K562 (cell line): Measurements from ENCODE around the gene TTLL11. TPM values are rescaled to one million over a fixed set of nuclear protein-coding genes. Genes with fewer than 3 reads are reported as not detected.

Source experiments
- ATAC-seq: fragments of 200-7000 bp; cut with Tn5 transposase; 3 replicates; pipeline ENCODE4 v1.9.1; 2020; ENCODE audit warnings: moderate library complexity
- BruUV-seq: library from RNA; stranded (reverse); fragments of 400-500 nt; replicated peaks from 2 replicates; lab custom pipeline; 2021; lab: Mats Ljungman, UMichigan
- CTCF ChIA-PET: fragments of 300-600 bp; formaldehyde crosslinking; extraction: SDS; loops from one replicate; lab custom pipeline; 2021; ENCODE audit warnings: low intra/inter-chr PET ratio; lab: Yijun Ruan, JAX
- POLR2A ChIA-PET: fragments of 300-600, 350-650 bp; sonication (Branson Sonifier 250); formaldehyde crosslinking; extraction: SDS; loops from one replicate; lab custom pipeline; 2021; ENCODE audit warnings: antibody characterized with exemption, inconsistent platforms; lab: Yijun Ruan, JAX
- DNase-seq, 4 experiments: peaks; one replicate each; pipeline versions ENCODE4 v3.0.0 to v3.0.0-alpha.2; 2011 to 2018; ENCODE audit warnings: low spot score in 3 of 4, mixed read lengths in 3 of 4; ENCODE audit errors: extremely low read depth in 1 of 4
- FAIRE-seq: peaks from 2 replicates; lab custom pipeline; 2011; peaks lifted over from hg19 to GRCh38; lab: Jason Lieb, UNC
- H2AFZ ChIP-seq: 2 replicates; pipeline ENCODE4 v1.6.0; 2011; ENCODE audit warnings: low read depth, low read length, control low read depth, inconsistent platforms
- H3K27ac ChIP-seq: fragments of 200-600 bp; 3 replicates; pipeline ENCODE4 v1.8.0; 2011; ENCODE audit warnings: low read depth, mild to moderate bottlenecking, control low read depth, inconsistent platforms, low read length, moderate library complexity, mixed read lengths; ENCODE audit errors: extremely low read depth
- H3K27me3 ChIP-seq, 2 experiments: fragments of 300-600 bp in 1 of 2; 2 replicates in 1 of 2; 3 replicates in 1 of 2; pipeline versions ENCODE4 v1.6.0 to v1.8.0; 2011; ENCODE audit warnings: inconsistent platforms in 2 of 2, low read length in 2 of 2, mild to moderate bottlenecking in 1 of 2, mixed read lengths in 1 of 2, moderate library complexity in 1 of 2; ENCODE audit not compliant: control insufficient read depth in 2 of 2, insufficient read depth in 2 of 2
- H3K36me3 ChIP-seq: fragments of 300-600 bp; 3 replicates; pipeline ENCODE4 v1.8.0; 2011; ENCODE audit warnings: mild to moderate bottlenecking, low read length, inconsistent platforms; ENCODE audit not compliant: control insufficient read depth, insufficient read depth
- H3K4me1 ChIP-seq, 2 experiments: fragments of 200-600 bp in 1 of 2; replicated peaks in 1 of 2; 2 replicates in 1 of 2; 3 replicates in 1 of 2; pipeline versions ENCODE4 v1.5.1 to v1.8.0; 2011; ENCODE audit warnings: inconsistent platforms in 2 of 2, low read length in 2 of 2, mild to moderate bottlenecking in 1 of 2, mixed read lengths in 1 of 2, moderate library complexity in 1 of 2; ENCODE audit not compliant: control insufficient read depth in 2 of 2, insufficient read depth in 2 of 2
- H3K4me2 ChIP-seq: 2 replicates; pipeline ENCODE4 v1.6.1; 2011; ENCODE audit warnings: low read length, control low read depth, inconsistent platforms, mixed read lengths; ENCODE audit not compliant: insufficient read depth
- H3K4me3 ChIP-seq: fragments of 200-600 bp; sonication (generic), shearing (Covaris generic); 2 replicates; pipeline ENCODE4 v1.5.1; 2016; ENCODE audit warnings: control low read depth, inconsistent platforms
- H3K79me2 ChIP-seq: fragments of 200-600 bp; 3 replicates; pipeline ENCODE4 v1.8.0; 2011; ENCODE audit warnings: low read length, inconsistent platforms; ENCODE audit not compliant: control insufficient read depth, insufficient read depth
- H3K9ac ChIP-seq, 2 experiments: 2 replicates each; pipeline versions ENCODE4 v1.6.0 to v1.6.1; 2011; ENCODE audit warnings: low read depth in 2 of 2, low read length in 2 of 2, control low read depth in 1 of 2, inconsistent platforms in 1 of 2, mild to moderate bottlenecking in 1 of 2, mixed read lengths in 1 of 2; ENCODE audit not compliant: insufficient read depth in 1 of 2
- H3K9me1 ChIP-seq: one replicate; pipeline ENCODE4 v1.6.0; 2011; ENCODE audit warnings: inconsistent platforms, mild to moderate bottlenecking, low read length, moderate library complexity; ENCODE audit not compliant: control insufficient read depth, insufficient read depth
- H3K9me3 ChIP-seq: replicated peaks from 2 replicates; pipeline ENCODE4 v1.5.1; 2011; ENCODE audit warnings: low read depth, low read length, inconsistent platforms; ENCODE audit not compliant: control insufficient read depth, insufficient read depth
- H4K20me1 ChIP-seq: replicated peaks from 2 replicates; pipeline ENCODE4 v1.6.1; 2011; ENCODE audit warnings: low read length, inconsistent platforms, mixed read lengths; ENCODE audit not compliant: control insufficient read depth, insufficient read depth
- HMG20B ChIP-seq: fragments of 250-450 bp; sonication (Bioruptor Pico); IDR thresholded peaks from 2 replicates; pipeline ENCODE4 v1.5.0; 2021; ENCODE audit warnings: mild to moderate bottlenecking
- HNRNPH1 ChIP-seq: fragments of 200-400 bp; formaldehyde crosslinking; optimal IDR thresholded peaks from 2 replicates; pipeline ENCODE3; 2017; ENCODE audit warnings: low read depth, mild to moderate bottlenecking, low read length, moderate library complexity
- LEF1 ChIP-seq: fragments of 450-650 bp; IDR thresholded peaks from 2 replicates; pipeline ENCODE4 v1.6.1; 2016; ENCODE audit warnings: mild to moderate bottlenecking
- MXI1 ChIP-seq: IDR thresholded peaks from 2 replicates; pipeline ENCODE4 v1.6.1; 2011; ENCODE audit warnings: low read depth, mild to moderate bottlenecking, improper control_type of control experiment, low read length
- PRMT5 ChIP-seq: sonication (generic); formaldehyde crosslinking; IDR thresholded peaks from 2 replicates; pipeline ENCODE4 v1.5.0; 2020; ENCODE audit warnings: missing genetic modification reagents
- RBM17 ChIP-seq: fragments of 200-400 bp; formaldehyde crosslinking; IDR thresholded peaks from 2 replicates; pipeline ENCODE4 v1.6.1; 2017; ENCODE audit warnings: low read depth, mild to moderate bottlenecking, low read length, borderline replicate concordance
- SFPQ ChIP-seq: fragments of 200-400 bp; formaldehyde crosslinking; IDR thresholded peaks from 2 replicates; pipeline ENCODE4 v1.6.1; 2017; ENCODE audit warnings: mild to moderate bottlenecking, low read depth, low read length, moderate library complexity
- SLC30A9 ChIP-seq: fragments of 250-450 bp; sonication (Bioruptor Pico); IDR thresholded peaks from 2 replicates; pipeline ENCODE4 v1.8.0; 2022; ENCODE audit warnings: mild to moderate bottlenecking, moderate library complexity
- TCF7L2 ChIP-seq: fragments of 150-350 bp; IDR thresholded peaks from 2 replicates; pipeline ENCODE4 v1.6.1; 2016; ENCODE audit warnings: low read depth, mild to moderate bottlenecking, low read length, moderate library complexity
- U2AF1 ChIP-seq: fragments of 200-400 bp; formaldehyde crosslinking; optimal IDR thresholded peaks from 2 replicates; pipeline ENCODE3; 2017; ENCODE audit warnings: mild to moderate bottlenecking, low read depth, low read length, moderate library complexity
- ZNF444 ChIP-seq: fragments of 250-450 bp; sonication (Bioruptor Pico); IDR thresholded peaks from 2 replicates; pipeline ENCODE4 v1.4.0; 2020; ENCODE audit warnings: mild to moderate bottlenecking, moderate library complexity
- WGBS: fragments of 100-300 bp; shearing (Covaris generic); methylation state at CpG from one replicate; pipeline ENCODE4 v1.1.6; 2016; ENCODE audit warnings: low coverage, mixed read lengths; ENCODE audit not compliant: insufficient coverage; ENCODE audit errors: missing lambda C conversion rate; 5-methylcytosine and 5-hydroxymethylcytosine counted together
- in situ Hi-C: fragments of 300-500 bp; cut with MboI; formaldehyde crosslinking; loops from 4 replicates; pipeline ENCODE4 v1.15.0; 2018; ENCODE audit warnings: inconsistent platforms, mixed read lengths
- intact Hi-C: fragments of 100-400 bp; cut with micrococcal nuclease; formaldehyde crosslinking; loops from 2 replicates; pipeline ENCODE4 v1.14.2; 2022
- polyA plus RNA-seq, 8 experiments: library from polyadenylated mRNA; depleted of rRNA in 4 of 8; stranded (reverse) in 5 of 8; unstranded in 3 of 8; fragments of >200 nt; fragmentation: Nextera tagmentation in 2 of 8; fragmentation: Illumina TruSeq in 1 of 8; extraction: Ambion mirVana in 2 of 8; extraction: Trizol in 1 of 8; gene quantifications; 2 replicates each; pipeline versions ENCODE4 v1.2.1 to v1.2.3, GENCODE V29; 2011 to 2014; ENCODE audit warnings: inconsistent platforms in 1 of 8, missing spikeins in 1 of 8
- total RNA-seq, 7 experiments: library from RNA; depleted of rRNA in 6 of 7; stranded (reverse); fragments of >200 nt in 6 of 7; fragmentation: Illumina TruSeq in 2 of 7; extraction: Trizol in 2 of 7; gene quantifications; 2 replicates each; pipeline versions ENCODE4 v1.2.1 to v1.2.3, GENCODE V29; 2011 to 2021; ENCODE audit warnings: low replicate concordance in 1 of 7
- TF ChIP-seq, protein P1 (sequence below): fragments of 250-450 bp; sonication (Bioruptor Pico); IDR thresholded peaks from 2 replicates; pipeline ENCODE4 v1.5.0; 2020; ENCODE audit warnings: mild to moderate bottlenecking

Gene TTLL11
- total and polyA plus RNA-seq, 9 of the 15 experiments (the other 6 are each of a cell fraction or from before 2014, with no cell fraction given), result 0.83 to 4.4 (median 2.7) TPM

GRCh38 chr9:121898856-121899255 lies 194.3 kb downstream of the TTLL11 start:
- no peak overlapping the region for H3K4me2 ChIP-seq
- H4K20me1 ChIP-seq, result no peaks in the 10 kb centered on the region
- H3K9me3 ChIP-seq, result peaks cover 6% of the 10 kb centered on the region; the same call in 1 of the 2 replicates
- DNase-seq, result no peak
- H3K9ac ChIP-seq, result no peak overlapping the region
- WGBS, result 0% methylated on average over 3 of the region's 4 CpGs
- no peaks in the 10 kb centered on the region for H3K27me3 ChIP-seq
- no peak for ATAC-seq
- no peaks in the 10 kb centered on the region for H3K79me2 ChIP-seq
- BruUV-seq, result no TSS peak
- intact Hi-C loops, result no loop called here
- ChIA-PET POLR2A (no interaction called here), CTCF (no interaction called here)
- no peak overlapping the region for H2AFZ ChIP-seq
- TF ChIP-seq HNRNPH1, result no peak
- TF ChIP-seq TCF7L2, result no peak
- no peak for TF ChIP-seq MXI1
- TF ChIP-seq HMG20B (CRISPR knock-in tag), result no peak
- TF ChIP-seq SLC30A9 (CRISPR knock-in tag), result no peak
- TF ChIP-seq SFPQ, result no peak
- no peak for TF ChIP-seq PRMT5 (CRISPR knock-in tag)
- TF ChIP-seq RBM17, result no peak
- no peak for TF ChIP-seq ZNF444 (CRISPR knock-in tag)
- TF ChIP-seq, protein P1, sequence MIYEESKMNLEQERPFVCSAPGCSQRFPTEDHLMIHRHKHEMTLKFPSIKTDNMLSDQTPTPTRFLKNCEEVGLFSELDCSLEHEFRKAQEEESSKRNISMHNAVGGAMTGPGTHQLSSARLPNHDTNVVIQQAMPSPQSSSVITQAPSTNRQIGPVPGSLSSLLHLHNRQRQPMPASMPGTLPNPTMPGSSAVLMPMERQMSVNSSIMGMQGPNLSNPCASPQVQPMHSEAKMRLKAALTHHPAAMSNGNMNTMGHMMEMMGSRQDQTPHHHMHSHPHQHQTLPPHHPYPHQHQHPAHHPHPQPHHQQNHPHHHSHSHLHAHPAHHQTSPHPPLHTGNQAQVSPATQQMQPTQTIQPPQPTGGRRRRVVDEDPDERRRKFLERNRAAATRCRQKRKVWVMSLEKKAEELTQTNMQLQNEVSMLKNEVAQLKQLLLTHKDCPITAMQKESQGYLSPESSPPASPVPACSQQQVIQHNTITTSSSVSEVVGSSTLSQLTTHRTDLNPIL (CRISPR knock-in tag), result no peak
- no peak for TF ChIP-seq U2AF1
- no peak for TF ChIP-seq LEF1
- peaks cover 0 to 5% of the 10 kb centered on the region in 2 experiments; a peak in 1 of 5 replicates for H3K4me1 ChIP-seq
- no peaks in the 10 kb centered on the region for H3K9me1 ChIP-seq
- no peaks in the 10 kb centered on the region for H3K36me3 ChIP-seq
- FAIRE-seq, result no peak
- in situ Hi-C loops, result no loop called here
- no peak overlapping the region for H3K4me3 ChIP-seq
- no peak overlapping the region for H3K27ac ChIP-seq
